Lower leg skin (tissue), 4 donors: ENCODE measurements around the gene AFAP1L1. TPM values are rescaled to one million over a fixed set of nuclear protein-coding genes. Genes with fewer than 3 reads are reported as not detected.

Source experiments
- DNase-seq, 2 donors: peaks; one replicate each; pipeline ENCODE4 v3.0.0-alpha.2; 2019; ENCODE audit warnings: low spot score in 2 of 2
- H3K4me3 ChIP-seq: fragments of 200-600 bp; sonication (generic); 2 replicates; pipeline ENCODE4 v1.5.1; 2017; ENCODE audit warnings: mild to moderate bottlenecking, low read depth; ENCODE audit not compliant: poor library complexity, severe bottlenecking
- POLR2A ChIP-seq, 2 donors: fragments of 450-650 bp; IDR thresholded peaks; one replicate each; pipeline ENCODE4 v1.6.1; 2016 to 2017; ENCODE audit warnings: antibody characterized with exemption in 2 of 2, mild to moderate bottlenecking in 1 of 2, moderate library complexity in 1 of 2
- WGBS, 2 donors: methylation state at CpG; one replicate each; pipeline ENCODE4 v1.1.5; 2018; 5-methylcytosine and 5-hydroxymethylcytosine counted together
- intact Hi-C: fragments of 100-400 bp; cut with DNase I; formaldehyde crosslinking; loops from one replicate; pipeline ENCODE4 v1.15.0; 2023; ENCODE audit warnings: low total_unique reads
- total RNA-seq, 4 donors: library from RNA; depleted of rRNA; stranded (reverse); fragments of >200 nt; gene quantifications; one replicate each; pipeline ENCODE4 v1.1.0, GENCODE V29; 2016
- TF ChIP-seq, protein P1 (sequence below), 3 donors: fragments of 450-650 bp; IDR thresholded peaks; one replicate each; pipeline ENCODE4 v1.5.1; 2016; ENCODE audit warnings: antibody characterized with exemption in 3 of 3, mild to moderate bottlenecking in 3 of 3, moderate library complexity in 2 of 3

AFAP1L1 gene
- total RNA-seq, 4 donors from 2014 or later = 6.3 to 10.8 (median 8.0) TPM

DNA sequence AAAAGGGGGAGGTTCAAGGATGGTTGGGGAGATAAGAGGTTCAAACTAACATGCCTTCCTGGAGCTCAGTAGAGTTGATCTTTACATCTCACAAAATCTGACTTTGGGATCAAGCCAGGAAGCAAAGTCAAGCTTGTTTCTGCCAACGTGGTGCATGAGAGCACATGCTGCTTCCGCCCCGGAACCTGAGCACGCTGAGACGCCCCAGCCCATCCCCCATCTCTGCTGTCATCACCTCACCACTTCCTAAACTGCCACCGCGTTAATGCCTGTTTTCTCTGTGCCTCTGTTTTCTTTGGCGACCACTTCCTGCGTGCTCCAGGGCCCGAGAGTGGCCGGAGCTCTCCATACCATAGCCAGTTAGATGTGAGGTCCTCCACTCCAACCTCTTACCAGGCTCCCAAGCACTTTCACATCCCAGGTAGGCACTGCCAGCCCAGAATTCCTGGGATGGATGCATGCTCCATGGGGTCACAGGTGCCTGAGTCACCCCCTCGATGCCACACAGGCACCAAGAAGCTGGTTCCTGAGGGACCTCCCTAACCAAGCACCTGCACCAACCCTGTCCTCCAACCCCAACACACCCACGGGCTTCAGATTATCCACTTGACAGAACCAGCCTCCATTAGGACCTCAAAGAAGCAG lies 31.2 kb upstream of the AFAP1L1 start:
- intact Hi-C loops = loop anchor here (10.0 kb wide), 1 partner anchor 506 kb away; no protein-coding TSS in a partner anchor
- H3K4me3 ChIP-seq = no peak overlapping the region
- peak in 1 of 2 donors; percentile 51 for DNase-seq
- WGBS, 2 donors = 52 to 61% methylated on average over 13 of the region's 13 CpGs
- TF ChIP-seq POLR2A (IDR thresholded peaks at IDR 0.05) = no peak
- TF ChIP-seq, protein P1, sequence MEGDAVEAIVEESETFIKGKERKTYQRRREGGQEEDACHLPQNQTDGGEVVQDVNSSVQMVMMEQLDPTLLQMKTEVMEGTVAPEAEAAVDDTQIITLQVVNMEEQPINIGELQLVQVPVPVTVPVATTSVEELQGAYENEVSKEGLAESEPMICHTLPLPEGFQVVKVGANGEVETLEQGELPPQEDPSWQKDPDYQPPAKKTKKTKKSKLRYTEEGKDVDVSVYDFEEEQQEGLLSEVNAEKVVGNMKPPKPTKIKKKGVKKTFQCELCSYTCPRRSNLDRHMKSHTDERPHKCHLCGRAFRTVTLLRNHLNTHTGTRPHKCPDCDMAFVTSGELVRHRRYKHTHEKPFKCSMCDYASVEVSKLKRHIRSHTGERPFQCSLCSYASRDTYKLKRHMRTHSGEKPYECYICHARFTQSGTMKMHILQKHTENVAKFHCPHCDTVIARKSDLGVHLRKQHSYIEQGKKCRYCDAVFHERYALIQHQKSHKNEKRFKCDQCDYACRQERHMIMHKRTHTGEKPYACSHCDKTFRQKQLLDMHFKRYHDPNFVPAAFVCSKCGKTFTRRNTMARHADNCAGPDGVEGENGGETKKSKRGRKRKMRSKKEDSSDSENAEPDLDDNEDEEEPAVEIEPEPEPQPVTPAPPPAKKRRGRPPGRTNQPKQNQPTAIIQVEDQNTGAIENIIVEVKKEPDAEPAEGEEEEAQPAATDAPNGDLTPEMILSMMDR (IDR thresholded peaks at IDR 0.05) = no peak

DNA sequence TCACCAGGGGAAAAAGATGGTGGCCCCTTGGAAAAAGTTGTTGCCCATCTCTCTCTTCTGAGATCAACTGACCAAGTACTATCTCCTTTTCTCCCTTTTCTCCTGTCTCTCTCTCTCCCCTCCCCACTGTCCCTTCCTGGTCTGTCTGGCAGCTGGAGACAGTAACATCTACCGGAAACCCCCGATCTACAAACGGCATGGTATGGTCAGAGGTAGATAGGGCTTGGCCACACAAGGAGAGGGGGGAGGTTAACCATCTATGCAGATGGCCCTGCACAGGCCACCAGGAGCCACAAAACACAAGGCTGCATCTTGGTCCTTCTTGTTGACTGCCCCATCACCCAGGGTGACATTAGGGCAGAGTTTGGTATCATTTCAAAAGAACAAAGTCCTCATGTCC lies 29.3 kb upstream of the AFAP1L1 start:
- 95 to 96% methylated on average over 3 of the region's 3 CpGs for WGBS, 2 donors
- DNase-seq = no peak
- intact Hi-C loops = loop anchor here (10.0 kb wide), 1 partner anchor 508 kb away; no protein-coding TSS in a partner anchor
- TF ChIP-seq, protein P1 (IDR thresholded peaks at IDR 0.05) = no peak
- no peak for TF ChIP-seq POLR2A (IDR thresholded peaks at IDR 0.05)
- H3K4me3 ChIP-seq = no peak overlapping the region

DNA sequence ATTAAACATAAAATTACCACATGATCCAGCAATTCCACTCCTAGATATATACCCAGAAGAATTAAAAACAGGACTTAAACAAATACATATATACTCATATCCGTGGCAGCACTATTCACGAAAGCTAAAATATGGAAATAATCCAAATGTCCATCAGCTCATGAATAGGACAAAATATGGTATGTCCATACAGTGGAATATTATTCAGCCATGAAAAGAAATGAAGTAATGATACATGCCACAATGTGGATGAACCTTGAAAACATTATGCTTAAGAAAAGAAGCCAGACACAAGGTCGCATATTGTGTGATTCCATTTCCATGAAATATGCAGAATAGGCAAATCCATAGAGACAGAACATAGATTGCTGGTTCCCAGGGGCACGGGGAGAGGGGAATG lies 24.8 kb upstream of the AFAP1L1 start:
- WGBS, 2 donors = 90% methylated on average over 4 of the region's 4 CpGs
- no peak overlapping the region for H3K4me3 ChIP-seq
- intact Hi-C loops = loop anchor here (10.0 kb wide), 1 partner anchor 512 kb away; no protein-coding TSS in a partner anchor
- TF ChIP-seq POLR2A (IDR thresholded peaks at IDR 0.05) = no peak
- TF ChIP-seq, protein P1 (IDR thresholded peaks at IDR 0.05) = no peak
- DNase-seq = no peak

DNA sequence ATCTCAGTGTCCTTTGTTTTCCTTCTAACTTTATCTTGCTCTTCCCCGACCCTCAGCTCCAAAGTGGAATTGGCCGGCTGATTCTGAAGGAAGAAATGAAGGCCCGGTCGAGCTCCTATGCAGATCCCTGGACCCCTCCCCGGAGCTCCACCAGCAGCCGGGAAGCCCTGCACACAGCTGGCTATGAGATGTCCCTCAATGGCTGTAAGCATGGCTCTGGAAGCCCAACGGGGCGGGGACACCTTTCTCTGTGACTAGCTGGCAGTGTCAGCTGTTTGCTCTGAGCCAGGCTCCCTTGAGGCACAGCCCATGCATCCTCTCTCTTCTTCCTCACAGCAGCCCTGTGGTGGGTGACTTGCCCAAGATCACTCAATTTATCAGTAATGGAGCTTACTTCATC lies 23.9 kb upstream of the AFAP1L1 start:
- no peak overlapping the region for H3K4me3 ChIP-seq
- intact Hi-C loops = loop anchor here (10.0 kb wide), 1 partner anchor 513 kb away; no protein-coding TSS in a partner anchor
- TF ChIP-seq, protein P1 (IDR thresholded peaks at IDR 0.05) = no peak
- TF ChIP-seq POLR2A (IDR thresholded peaks at IDR 0.05) = no peak
- WGBS, 2 donors = 84 to 91% methylated on average over 8 of the region's 8 CpGs
- no peak for DNase-seq

DNA sequence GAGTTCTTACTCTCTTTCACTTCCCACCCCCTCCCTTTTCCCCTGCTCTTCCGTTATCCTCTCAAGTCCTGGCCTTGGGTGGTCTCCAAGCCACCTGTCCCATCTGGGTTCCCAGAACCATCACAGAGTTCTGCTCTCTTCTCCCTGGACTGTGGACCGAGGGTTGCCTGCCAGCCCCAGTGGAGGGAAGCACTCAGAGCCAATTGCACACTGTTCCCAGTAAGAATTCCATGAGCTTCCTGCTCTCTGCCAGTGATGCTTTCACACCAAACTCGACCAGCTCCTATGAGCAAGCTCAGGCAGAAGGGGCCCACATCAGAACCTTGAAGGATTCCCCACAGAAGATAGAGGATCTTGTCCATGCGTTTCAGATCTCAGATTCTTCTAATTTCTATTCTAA lies 20.1 kb upstream of the AFAP1L1 start:
- H3K4me3 ChIP-seq = no peak overlapping the region
- TF ChIP-seq, protein P1 (IDR thresholded peaks at IDR 0.05) = no peak
- no peak for TF ChIP-seq POLR2A (IDR thresholded peaks at IDR 0.05)
- intact Hi-C loops = no loop called here
- no peak for DNase-seq
- 78% methylated on average over 4 of the region's 4 CpGs for WGBS, 2 donors

DNA sequence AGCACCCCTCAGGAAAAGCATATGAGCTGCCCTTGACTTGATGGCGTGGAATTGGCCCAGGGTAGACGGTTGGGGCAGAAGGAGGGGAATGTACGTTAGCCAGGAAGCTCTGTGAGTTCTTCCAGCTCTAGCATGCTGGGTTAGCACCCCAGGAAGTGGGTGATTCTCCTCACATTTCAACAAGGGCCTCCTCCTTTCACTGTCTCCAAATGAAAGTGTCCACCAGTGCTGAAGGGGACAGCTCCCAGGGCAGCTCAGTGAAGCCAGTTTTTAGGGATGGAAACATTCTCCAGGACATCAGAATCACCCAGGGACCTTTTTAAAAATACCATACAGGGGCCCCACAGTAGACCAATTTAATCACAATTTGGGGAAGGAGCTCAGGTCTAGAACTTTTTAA lies 17.2 kb upstream of the AFAP1L1 start:
- TF ChIP-seq, protein P1 (IDR thresholded peaks at IDR 0.05) = no peak
- TF ChIP-seq POLR2A (IDR thresholded peaks at IDR 0.05) = no peak
- 56 to 66% methylated on average over 3 of the region's 3 CpGs for whole genome bisulfite sequencing, 2 donors
- intact Hi-C loops = no loop called here
- no peak for DNase-seq
- no peak overlapping the region for H3K4me3 ChIP-seq
